Measurements from ENCODE around the gene UPB1. TPM values are rescaled to one million over a fixed set of nuclear protein-coding genes. Genes with fewer than 3 reads are reported as not detected.
A peak's percentile ranks its signal among the peaks of the same experiment; 100 is the strongest.
"Not testable (repeated sequence)": the region's sequence is repeated elsewhere in the genome, so short reads cannot be mapped to it uniquely, and the experiment has no call there.

Gene UPB1
- total RNA-seq, 1 donor from 2014 or later, result not detected

DNA sequence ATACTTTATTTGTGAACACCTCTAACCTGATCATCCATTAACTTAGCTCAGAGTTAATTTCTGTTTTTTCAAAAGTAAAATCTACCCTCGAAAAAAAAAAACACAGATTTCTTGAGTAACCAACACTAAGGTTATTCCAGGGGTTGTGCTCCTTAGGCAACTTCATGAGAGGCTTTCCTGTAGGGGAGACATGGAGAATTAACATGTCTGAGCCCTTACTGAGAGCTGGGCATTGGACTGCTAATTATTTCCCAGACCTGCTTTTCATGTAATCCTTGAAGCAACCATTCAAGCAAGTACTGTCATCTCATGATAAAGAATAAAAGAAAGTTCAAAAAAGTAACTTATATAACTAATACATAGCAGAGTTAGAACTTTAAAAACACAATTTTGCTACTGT, 13.5 kb upstream of the UPB1 start:
- no peak for DNase-seq (ENCODE audit: low read depth in 2 of 2)

DNA sequence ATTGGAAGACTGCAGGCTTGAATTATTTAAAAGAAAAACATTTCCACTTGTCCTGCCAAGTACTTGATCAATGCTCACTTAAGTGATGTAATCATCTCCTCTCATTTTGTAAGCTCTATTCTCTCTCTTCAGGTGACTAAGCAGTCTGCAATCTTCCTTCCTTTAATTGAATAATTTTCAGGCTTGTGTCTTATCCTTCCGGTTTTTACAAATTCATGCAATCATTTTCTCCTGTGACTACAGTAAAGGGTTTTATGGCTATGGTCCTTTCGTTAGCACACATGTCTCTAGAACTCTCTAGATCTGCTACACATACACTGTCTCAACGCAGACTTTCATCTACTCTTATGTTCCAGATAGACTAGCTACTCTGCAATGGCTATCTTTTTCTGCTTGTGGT, 12.6 kb upstream of the UPB1 start:
- peak in 1 of 2 donors; percentile 74 for DNase-seq (ENCODE audit: low read depth in 2 of 2)

DNA sequence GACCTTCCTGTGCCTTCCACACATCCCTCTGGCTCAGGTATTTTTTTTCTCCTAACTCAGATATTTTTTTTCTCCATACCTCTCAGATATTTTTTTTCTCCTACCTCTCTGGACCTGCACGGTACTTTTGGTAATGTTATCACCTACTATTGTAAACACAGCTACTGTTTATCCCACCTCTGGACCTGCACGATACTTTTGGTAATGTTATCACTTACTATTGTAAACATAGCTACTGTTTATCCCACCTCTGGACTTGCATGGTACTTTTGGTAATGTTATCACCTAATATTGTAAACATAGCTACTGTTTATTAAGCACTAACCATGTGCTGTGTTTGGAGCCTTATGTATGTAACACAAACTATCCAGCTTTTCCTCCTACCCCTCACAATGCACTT, 12.1 kb upstream of the UPB1 start:
- no peak for DNase-seq (ENCODE audit: low read depth in 2 of 2)

DNA sequence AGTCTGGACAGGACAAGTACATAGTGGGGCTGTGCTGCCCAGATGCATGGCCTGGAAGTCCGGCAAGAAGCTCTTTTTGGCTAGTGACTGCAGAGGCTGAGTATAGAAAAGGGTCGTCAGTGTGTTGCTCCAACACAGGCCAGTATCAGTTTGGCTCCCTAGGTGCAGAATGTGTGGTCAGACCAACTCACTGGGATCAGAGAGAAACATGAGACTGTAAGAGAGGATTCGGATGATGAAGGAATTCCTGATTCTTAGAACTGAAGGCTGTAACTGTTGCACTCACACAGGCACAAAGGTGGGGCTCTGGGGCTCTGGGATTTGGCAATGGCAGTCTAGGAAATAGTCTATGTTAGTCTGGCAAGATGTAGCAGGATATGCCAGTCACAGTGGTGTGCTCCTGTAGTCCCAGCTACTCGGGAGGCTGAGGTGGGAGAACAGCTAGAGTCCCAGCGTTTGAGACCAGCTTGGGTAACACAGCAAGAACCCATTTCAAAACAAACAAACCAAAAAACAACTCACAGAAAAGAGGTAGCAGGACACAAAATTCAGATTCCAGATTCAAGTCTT, 11.1 kb upstream of the UPB1 start:
- no peak for DNase-seq (ENCODE audit: low read depth in 2 of 2)

DNA sequence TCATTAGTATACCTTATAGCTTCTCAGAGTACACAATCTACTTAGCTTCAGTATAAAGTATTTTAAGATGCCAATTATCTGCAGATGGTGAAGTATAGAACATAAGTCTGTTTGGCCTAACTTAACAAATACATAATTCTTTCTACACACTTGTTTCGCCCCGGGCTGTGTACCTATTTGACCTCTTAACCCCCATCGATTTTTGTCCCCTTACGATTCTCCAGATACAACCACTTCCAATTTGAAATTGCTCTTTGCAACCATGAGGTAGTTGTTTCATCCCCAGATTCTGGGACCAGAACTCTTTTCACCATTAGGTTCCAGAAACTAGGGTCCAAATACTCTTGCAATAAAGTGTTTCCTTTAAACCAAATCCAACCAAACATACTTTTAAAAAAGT, 10.0 kb upstream of the UPB1 start:
- DNase-seq (ENCODE audit: low read depth in 2 of 2), result no peak

DNA sequence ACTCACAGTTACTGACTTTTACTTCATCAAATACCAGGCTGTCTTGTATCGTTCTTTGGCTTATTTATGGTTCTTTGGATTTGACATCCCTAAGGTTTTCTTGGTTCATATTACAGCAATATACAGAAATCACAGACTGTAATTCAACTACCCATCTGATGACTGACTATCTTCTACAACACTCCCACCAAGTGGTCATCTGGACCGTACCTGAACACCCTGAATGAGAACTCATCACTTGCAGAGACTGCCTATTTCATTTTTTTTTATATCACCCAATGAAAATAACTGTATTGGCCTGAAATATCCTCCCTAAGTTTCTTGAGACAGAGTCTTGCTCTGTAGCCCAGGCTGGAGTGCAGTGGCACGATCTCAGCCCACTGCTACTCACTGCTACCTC, 9.5 kb upstream of the UPB1 start:
- DNase-seq (ENCODE audit: low read depth in 2 of 2), result peak; percentile 32 to 53

DNA sequence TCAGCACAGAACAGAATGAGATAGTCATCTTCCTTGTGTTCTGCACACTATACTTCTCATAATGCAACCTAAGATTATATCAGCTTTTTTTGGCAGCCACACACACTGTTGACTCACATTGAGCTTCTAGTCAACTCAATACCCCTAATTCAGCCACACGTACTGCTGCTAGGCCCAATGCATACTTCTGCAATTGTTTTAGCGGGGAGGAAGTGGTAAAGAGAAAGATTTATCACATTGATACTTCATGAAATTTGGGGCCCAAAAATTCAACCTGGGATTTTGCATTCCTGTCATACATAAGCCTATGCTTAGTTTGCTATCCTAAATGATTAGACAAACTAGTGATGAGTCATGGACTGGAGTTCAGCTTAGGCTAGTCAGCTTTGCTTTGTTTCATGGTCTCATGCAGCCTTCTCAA, 8.6 kb upstream of the UPB1 start:
- peak; percentile 29 to 84 for DNase-seq (ENCODE audit: low read depth in 2 of 2)

DNA sequence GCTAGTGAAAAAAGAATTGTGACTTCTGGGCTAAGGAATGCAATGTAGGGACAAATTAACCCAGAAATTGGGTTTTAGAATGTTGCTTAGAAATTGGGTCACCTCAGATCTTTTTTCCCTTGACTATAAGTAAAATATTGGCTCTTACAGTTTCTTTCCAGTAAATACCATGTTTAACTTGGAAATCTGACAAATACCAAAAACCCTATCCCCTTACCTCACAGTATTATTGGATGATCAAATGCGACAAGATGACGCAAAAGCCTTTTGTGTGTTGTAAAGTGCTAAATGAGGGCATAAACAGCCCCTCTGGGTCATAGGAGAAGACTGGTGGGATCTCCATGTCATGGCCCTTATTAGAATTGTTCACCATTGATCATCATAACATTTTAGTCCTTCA, 6.1 kb upstream of the UPB1 start:
- no peak for DNase-seq (ENCODE audit: low read depth in 2 of 2)

DNA sequence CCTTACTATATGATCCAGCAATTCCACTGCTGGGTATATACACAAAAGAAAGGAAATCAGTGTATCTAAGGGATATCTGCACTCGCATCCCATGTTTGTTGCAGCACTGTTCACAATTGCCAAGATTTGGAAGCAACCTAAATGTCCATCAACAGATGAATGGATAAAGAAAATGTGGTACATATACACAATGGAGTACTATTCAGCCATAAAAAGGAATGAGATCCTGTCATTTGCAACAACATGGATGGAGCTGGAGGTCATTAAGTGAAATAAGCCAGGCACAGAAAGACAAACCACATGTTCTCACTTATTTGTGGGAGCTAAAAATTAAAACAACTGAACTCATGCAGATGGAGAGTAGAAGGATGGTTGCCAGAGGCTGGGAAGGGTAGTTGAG, 5.7 kb upstream of the UPB1 start:
- DNase-seq (ENCODE audit: low read depth in 2 of 2), result not testable (repeated sequence)

DNA sequence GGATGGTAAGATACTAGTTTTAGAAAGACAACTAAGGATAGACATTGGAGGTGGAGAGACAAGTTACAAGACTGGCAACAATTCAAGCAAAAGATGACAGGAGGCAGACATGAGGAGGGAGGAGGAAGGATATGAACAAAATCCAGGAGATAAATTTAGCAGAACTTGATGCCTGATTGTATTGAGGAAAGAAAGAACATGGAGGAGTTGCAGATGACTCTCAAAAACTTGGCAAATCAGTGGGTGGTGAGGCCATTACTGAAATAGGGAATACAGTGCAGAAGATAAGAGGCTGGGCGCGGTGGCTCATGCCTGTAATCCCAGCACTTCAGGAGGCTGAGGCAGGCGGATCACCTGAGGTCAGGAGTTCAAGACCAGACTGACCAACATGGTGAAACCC, 2.7 kb upstream of the UPB1 start:
- DNase-seq (ENCODE audit: low read depth in 2 of 2), result no peak

DNA sequence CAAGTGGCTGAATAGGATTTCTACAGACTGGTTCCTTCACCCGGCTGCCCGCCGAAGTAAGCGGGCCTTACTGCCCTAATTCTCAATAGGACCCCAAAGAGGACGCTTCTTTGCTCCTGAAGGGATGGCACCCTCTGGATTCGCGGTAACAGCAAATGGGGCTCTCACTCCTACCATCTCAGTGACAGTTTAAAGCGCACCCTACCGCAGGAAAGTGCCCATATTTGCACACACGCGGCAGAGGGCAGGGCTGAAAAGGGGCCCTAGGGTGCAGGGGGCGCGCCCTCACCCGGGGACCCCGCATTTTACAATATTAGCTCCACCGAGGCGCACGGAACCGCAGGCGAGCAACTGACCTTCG, 985 bp upstream of the UPB1 start:
- DNase-seq (ENCODE audit: low read depth in 2 of 2), result no peak

DNA sequence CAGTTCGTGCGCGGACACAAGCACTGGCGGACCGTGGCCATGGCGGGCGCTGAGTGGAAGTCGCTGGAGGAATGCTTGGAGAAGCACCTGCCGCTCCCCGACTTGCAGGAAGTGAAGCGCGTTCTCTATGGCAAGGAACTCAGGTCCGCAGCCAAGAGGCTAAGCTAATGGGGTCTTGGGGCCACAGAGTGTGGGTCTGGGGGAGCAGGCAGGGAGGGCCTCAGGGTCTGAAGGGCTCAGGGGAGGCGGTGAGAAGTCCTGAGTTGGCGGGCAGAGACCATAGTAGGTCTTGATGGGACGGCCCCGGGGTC, 188 bp downstream of the UPB1 start:
- DNase-seq (ENCODE audit: low read depth in 2 of 2), result no peak

DNA sequence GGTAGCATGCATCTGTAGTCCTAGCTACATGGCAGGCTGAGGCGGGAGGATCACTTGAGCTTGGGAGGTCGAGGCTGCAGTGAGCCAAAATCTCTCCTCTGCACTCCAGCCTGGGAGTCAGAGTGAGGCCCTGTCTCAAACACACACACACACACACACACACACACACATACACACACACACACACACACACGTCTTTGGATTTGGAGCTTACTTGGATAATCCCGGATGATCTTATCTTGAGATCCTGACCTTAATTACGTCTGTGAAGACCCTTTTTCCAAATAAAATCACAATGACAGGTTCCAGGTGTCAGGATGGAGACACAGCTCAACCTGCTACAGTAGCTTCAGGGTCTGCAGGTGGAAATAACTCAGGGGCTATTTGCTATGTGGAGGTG, 1.1 kb downstream of the UPB1 start:
- no peak for DNase-seq (ENCODE audit: low read depth in 2 of 2)

DNA sequence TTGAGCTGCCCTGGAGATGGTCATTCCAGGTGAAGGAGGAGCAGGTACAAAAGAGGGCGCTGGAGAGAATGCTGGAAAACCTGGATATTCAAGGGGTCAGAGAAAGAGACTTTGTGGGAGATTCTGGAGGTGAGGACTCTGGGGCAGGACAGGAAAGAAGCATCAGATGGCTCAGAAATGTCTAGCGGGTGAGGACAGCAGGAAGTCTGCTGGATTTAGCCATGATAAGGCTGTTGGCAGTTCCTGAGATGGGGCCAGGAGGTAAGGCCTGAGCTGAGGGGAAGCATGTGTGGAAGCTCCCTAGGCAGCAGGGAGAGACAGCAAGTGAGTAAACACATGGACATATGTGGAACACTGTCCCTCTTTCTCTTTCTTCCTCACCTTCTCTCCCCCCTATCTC, 1.5 kb downstream of the UPB1 start:
- no peak for DNase-seq (ENCODE audit: low read depth in 2 of 2)

DNA sequence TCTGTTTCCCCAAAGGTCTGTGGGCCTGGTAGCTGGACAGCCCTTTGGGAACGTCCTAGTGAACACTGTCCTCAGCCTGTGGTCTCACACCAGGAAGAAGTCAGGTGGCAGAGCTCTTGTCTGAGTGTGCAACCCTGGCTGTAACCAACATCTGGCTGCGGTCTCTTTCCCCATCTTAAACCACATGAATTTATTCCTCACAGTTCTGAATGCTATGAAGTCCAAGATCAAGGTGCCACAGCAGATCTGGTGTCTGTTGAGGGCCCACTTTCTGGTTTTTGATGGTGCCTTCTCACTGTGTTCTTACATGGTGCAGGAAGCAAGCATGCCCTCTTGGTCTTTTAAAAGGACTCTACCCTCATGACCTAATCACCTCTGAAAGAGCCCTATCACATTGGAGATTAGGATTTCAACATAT, 2.7 kb downstream of the UPB1 start:
- DNase-seq (ENCODE audit: low read depth in 2 of 2), result no peak

DNA sequence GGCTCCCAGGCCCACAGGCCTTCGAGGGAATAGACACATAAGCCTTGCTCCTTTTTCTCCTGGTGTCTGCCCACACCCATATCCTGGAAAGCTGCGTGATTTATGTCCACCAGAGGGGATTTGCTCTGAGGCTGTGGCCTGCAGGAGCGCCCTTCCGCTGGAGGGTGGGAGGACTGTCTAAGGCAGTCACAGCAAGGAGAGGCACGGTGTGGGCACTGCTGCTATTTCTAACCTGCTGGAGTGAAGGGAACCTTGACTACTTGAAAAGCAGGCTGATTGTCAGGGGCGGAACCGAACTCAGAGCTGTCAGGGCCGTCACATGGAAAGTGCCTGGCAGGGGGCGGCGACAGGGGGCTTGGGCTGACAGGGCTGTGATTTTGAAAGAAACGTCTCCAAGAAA, 3.7 kb downstream of the UPB1 start:
- DNase-seq (ENCODE audit: low read depth in 2 of 2), result no peak

DNA sequence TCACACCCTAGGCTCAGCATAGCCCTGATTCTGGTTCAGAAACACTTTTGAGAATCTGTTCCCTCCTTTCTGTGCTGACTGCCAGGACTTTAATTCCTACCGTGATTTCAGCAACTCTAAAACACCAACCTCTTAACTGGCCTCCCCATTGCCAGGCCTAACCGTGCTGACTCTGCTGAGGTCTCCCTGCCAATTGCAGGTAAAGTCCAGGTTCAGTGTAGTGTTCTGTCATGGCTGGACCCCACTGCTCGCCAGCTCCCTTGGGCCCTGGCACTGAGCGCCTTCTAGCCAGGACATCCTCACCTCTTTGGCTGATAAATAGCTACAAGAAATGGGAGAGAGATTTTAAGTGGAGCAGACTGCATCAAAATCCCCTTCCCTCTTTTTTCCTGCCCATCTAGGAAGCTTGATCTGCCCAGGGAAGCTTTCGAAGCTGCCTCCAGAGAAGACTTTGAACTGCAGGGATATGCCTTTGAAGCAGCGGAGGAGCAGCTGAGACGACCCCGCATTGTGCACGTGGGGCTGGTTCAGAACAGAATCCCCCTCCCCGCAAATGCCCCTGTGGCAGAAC, 4.7 kb downstream of the UPB1 start:
- DNase-seq (ENCODE audit: low read depth in 2 of 2), result no peak

DNA sequence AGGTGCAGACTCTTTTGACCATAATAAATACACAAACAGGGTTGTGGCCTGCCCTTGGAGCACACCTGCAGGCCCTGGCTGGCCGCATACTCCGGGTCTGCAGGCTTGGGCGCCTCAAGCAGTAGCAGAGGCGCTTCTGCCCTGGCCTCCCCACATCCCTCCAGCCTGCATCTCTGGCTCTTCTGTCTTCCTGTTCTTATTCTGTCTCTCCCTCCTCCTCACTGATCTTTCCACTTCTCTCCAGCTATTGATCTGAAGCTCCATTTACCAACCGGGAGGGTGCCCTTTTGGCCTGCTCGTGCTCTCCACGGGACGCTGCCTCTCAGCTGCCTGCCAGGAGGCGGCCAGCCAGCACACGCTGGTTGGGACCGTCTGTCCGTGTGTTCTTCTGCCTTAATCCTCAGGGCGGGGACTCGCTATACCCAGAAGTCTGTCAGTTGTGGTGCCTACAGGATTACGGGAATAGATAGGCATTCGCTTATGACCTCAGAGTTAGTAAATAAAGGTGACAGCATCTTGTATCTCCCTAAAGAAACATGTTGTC, 5.2 kb downstream of the UPB1 start:
- DNase-seq (ENCODE audit: low read depth in 2 of 2), result no peak

DNA sequence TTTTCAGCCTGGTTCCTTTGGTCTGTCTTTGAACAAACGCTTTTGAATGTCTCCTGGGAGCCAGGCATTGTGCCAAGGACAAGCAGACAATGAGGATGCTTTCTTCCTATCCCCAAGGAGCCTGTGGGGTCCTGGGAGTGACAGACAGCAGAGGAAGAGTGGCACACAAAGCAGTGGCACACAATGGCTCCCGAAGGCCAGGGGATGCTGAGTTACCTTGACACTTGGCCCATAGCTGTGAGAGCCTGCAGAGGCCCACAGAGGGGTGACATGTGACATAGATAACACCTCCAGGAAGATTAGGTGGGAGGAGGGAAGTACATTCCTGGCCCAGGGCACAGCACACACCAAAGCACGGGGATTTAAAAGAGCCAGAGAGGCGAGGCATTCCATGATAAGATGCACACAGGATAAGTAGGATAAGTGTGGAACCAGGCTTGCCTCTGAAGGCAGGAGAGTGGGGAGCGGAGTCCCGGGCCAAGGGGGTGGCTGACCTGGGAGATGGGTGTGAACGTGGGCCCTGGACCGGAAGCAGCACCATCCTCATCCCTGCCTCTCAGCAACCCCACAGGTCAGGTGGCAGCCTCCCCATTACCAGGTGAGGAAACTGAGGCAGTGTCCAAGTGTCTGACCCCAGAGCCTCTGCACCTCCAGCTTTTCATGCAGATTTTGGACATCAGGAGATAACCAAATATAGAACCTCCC, 6.3 kb downstream of the UPB1 start:
- DNase-seq (ENCODE audit: low read depth in 2 of 2), result no peak

DNA sequence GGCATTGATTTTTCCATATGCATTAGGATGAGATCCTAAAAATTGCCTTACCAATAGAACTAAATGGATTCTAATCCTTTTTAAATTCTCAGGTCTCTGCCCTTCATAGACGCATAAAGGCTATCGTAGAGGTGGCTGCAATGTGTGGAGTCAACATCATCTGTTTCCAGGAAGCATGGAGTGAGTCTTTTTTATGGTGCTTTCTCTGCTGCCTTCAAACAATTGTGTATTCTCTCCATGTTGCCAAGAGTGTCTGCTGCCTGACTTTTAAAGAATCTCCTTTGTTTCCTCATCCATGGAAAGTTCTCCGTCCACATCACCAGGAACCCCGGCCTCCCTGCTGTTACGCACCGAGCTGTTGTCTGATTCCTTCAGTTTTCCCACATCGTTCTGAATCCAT, 6.9 kb downstream of the UPB1 start:
- DNase-seq (ENCODE audit: low read depth in 2 of 2), result no peak

DNA sequence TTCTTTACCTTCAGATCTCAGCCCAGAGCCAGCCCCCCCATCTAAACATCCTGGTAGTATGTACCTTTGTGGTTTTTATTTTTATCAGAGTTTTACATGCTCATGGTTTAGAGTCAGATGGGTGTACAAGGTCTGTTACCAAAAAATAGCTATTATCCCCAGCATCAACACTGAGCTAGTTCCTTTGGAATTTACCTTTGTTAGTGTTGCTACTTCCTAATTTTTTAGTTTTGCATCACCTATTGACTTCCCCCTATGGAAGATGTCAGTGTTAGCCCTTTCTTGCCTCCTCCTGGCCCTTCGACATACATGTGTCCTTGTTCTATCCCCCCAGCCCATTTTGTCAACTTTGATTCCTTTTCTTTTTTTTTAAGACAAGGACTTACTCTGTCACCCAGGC, 7.4 kb downstream of the UPB1 start:
- DNase-seq (ENCODE audit: low read depth in 2 of 2), result no peak

DNA sequence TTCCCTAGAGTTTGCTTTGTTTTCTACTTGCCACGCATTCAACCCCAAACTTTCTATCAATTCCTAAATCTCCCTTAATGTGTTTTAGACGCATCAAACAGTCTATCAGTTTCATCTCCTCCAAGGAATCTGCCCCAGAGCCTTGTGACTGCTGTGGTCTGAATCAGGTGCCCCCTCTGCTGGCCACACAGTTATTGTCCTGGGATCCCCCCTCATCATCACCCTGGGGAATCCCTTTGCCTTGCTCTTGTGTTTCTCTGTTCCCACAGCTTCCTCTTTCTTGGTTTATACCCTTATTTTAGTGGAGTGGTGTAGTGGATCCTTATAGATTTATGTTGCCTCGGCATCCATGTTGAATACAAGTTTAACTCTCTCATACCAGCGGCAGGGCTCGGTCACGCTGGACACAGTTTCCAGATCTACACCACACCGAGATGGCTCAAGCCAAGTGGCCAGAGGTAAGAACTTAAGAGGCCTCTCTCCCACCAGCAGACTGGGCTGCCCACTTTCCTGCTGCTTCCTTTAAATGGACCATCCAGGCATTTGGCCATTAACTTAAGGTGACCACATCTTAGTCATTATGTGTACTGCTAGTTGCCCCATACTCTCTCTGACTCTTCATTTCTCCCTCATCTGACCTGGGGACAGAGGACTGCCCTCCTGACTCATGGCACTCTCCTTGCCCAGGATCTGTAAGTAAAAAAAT, 8.2 kb downstream of the UPB1 start:
- peak; percentile 54 to 73 for DNase-seq (ENCODE audit: low read depth in 2 of 2)

DNA sequence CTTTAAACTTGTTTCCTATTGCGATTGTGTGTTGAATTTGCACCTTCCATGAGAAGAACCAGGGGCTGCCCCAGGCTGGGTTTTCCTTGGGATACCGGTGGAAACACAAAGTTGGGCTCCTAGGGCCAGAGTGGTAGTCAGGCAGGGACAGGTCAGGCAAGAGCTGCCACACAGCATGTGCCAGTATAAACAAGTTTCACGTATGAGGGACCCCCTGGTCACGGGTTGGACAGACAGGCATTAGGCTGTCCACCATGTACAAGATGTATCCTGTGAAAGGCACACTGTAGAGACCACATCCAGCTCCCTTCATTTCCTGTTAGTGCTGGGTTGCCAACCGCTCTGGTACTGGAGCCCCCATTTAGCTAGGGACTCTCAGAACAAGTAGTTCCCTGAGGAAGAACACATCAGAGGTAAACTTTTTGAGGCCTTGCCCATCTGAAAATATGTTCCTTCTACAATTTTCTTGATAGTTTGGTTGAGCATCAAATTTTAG, 8.8 kb downstream of the UPB1 start:
- no peak for DNase-seq (ENCODE audit: low read depth in 2 of 2)
